ENCODE measurements around the gene SULT1A2.
"Not testable (repeated sequence)": the region's sequence is repeated elsewhere in the genome, so short reads cannot be mapped to it uniquely, and the experiment has no call there.

Gene SULT1A2

DNA sequence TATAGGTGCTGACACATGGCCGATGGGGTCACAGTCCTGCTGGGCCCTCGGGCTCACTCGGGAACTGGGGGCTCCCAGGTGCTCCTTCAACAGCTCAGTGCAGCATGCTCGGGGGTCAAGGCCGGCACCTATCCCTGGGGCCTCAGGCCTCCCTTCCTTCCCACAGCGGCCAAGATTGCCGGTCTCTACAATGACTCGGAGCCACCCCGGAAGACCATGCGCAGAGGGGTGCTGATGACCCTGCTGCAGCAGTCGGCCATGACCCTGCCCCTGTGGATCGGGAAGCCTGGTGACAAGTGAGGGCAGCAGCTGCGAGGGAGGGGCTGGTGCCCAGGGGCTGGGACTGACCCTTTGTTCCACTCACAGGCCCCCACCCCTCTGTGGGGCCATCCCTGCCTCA, 6.9 kb downstream of the SULT1A2 start:
- no peak for DNase-seq

DNA sequence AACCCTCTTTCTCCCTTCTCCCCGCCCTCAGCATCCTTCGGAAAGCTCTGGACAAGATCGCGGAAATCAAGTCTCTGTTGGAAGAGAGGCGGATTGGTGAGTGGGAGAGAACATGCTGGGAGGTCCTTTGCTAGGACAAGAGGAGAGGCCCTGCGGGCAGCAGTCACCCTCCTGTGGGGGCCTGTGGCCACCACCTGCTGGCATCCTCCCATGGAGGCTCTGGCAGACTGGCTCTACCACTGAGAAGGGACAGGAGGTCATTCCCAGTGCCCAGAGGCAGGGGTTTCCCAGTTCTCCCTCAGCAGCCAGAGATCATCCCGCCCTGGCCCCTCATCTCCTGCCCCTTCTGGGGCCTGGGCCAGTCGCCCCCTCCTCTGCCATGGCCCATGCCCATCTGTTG, 7.8 kb downstream of the SULT1A2 start:
- no peak for DNase-seq

DNA sequence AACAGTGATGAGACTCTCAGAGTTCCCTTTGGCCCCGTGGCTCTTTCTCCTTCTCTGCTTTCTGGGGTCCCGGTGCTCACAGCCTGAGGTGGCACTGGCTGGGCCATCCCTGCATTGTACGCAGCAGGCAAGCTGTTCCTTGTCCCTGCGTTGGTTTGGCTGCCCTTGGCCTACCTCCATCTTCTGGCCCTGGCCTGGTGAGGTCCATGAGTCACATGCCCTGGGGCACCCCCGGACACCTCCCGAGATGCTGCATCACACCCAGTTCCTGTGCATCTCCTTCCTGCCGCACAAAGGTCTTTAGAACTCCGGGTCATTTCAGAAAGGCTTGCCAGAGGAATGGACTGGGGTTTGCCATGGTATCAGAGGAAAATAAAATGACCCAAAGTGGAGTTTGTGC, 9.5 kb downstream of the SULT1A2 start:
- no peak for DNase-seq

DNA sequence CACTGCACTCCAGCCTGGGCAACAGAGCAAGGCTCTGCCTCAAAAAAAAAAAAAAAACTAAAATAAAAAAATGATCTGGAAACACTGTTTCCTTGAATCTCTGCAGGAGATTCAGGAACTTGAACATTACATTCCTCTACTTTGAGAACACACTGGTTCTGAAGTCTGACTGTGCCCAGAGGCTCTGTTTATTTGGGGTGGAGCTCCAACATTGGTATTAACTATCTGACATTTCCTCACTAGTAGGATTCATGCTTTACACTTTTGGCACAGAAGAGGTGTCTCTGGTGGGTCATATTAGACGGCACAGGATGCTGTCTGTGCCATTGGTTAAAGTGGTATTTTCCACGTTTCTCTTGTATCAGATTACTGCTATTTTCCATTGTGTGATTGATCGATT, 10.4 kb downstream of the SULT1A2 start:
- DNase-seq: no peak

DNA sequence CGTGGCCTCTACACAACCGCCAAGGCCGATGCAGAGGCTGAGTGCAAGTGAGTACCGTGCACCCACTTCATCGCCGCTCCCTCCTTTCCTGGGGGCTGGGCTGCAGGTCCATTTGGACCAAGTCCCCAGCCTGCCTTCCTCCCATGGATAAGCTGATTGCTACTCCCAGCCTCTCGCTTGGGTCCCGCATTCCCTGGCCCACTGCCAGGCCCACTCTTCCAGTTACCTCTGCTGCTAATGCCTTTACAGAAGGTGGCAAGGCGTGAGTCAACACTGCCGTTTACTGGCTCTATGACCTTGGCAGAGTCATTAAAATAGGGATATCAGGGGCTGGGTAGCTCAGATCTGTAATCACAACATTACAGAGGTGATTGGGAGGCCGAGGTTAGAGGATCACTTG, 11.2 kb downstream of the SULT1A2 start:
- no peak for DNase-seq

DNA sequence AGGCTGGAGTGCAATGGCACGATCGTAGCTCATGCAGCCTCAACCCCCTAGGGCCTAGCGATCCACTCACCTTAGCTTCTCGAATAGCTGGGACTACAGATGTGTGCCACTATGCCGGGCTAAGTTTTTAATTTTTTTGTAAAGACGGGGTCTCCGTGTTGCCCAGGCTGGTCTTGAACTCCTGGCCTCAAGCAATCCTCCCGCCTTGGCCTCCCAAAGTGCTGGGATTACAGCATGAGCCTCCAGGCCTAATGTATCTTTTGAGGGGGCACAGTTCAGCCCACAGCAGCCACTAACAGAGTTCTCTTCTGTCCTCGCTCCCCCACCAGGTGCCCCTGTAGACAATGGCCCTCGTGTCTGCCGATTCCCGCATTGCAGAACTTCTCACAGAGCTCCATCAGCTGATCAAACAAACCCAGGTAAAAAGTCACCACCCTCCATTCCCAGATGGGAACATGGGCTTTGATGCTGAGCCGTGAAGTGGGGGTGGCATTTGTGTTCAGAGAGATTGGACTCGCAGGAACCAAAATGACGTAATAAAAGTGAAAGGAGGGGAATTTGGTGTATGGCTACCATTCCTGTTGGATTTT, 16.0 kb downstream of the SULT1A2 start:
- DNase-seq: no peak

DNA sequence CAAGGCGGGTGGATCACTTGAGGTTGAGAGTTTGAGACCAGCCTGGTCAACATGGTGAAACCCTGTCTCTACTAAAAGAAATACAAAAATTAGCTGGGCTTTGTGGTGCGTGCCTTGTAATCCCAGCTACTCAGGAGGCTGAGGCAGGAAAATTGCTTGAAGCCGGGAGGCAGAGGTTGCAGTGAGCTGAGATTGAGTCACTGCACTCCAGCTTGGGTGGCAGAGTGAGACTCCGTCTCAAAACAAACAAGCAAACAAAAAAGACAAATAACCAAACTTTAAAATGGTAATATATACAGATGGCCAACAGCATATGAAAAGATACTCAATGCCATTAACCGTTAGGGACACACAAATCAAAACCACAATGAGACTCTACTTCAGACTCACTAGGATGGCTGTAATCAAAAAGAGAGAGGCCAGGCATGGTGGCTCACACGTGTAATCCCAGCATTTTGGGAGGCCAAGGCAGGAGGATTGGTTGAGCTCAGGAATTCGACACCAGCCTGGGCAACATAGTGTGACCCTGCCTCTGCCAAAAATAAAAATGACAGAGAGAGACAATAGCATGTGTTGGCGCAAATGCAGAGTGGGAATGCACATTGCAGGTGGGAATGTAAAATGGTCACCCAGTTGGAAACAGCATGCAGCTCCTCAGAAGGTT, 21.3 kb downstream of the SULT1A2 start:
- no peak for DNase-seq

DNA sequence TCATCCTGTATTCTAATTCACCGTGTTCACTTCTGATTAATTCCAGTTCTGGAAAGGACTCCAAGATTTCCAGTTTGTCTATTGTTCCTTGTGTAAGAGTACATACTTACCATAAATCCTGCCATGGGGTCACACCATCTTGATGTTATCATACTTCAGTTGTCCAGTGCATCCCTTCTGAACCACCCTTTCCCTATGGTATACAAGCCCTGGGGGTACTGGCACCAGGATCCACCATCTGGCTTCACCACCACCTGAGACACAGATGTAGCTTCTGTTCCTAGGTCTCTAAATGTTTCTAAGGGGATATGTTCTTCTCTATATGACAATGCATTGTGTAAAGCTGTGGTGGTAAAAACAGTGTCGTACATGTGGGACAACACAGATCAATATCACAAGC, 21.9 kb downstream of the SULT1A2 start:
- no peak for DNase-seq

DNA sequence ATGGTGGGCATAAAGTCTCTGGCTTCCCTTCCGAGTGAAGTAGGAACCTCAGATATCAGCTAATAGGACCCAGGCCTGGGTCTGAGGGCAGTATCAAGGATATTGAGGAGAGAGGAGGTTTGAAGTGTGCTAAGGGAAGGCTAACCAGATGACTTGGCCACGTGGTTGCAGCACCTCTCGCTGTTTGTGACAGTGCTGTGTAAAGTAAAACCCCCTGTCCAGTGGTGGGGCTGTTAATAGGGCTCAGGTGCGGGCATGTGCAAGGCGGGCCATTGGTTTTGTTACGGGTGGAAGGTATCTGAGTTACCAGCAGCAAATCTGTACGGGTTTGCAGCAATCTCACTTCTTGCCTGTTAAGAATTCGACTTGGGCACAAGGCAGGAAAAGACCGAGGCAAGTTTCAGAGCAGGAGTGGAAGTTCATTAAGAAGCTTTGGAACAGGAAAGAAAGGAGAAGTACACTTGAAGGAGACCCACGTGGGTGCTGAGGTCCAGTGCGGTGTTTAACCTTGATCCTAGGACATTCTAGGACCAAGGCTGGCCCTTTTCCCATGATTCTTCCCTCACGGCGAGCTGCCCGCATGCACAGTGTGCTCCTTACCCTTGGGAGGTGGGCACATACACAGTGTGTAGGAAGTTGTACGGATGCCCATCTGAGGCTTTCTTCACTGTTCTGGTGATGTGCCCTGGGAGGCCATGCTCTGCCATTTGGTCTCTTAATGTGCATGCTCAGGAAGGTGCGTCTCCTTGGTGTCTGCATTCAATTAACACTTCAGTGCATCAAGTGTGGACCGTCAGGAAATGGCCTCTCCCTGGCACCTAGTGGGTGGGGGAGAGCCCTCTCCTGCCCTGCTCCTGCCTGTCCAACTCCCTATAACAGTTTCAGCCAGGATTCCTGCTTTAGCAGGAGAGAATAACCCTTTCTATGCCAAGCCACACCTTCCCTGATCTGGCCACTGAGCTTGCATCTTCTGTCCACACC, 22.8 kb downstream of the SULT1A2 start:
- no peak for DNase-seq

DNA sequence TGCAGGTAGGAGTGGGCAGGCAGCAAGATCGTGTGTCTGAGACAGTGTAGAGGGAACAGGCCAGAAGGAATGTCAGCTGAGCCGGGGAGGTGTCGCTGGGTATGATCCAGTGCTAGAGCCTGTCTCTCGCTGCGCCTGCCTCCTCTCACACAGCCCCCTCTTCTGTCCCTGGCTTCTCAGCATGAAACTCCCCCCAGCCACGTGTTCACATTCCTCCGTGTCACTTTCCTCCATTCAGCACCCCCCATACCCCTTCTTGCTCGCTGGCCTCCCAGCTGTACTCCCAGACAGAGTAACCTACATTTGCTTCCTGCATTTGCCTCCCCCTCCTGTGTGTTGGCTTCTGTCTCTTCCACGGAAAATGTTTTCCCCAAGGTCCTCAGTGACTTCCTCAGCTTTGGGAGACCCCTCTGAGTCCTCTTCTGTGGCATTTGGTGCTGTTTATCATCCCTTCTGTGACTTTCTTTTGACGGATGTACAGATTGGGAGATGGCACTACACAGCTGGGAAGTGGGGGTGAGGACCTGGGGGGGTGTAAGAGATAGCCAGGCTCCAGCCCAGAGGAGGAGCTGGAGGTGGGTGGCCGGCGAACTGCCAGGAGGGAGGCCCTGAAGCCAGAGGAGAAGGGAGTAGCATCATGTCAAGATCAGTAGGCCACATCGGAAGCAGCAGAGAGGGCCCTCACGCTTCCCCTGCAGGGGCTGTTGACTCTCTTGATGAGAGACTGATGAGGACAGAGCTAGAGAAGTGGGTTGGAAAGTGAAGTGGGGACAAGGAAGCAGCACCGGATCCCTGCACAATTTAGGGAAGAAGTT, 23.9 kb downstream of the SULT1A2 start:
- no peak for DNase-seq

DNA sequence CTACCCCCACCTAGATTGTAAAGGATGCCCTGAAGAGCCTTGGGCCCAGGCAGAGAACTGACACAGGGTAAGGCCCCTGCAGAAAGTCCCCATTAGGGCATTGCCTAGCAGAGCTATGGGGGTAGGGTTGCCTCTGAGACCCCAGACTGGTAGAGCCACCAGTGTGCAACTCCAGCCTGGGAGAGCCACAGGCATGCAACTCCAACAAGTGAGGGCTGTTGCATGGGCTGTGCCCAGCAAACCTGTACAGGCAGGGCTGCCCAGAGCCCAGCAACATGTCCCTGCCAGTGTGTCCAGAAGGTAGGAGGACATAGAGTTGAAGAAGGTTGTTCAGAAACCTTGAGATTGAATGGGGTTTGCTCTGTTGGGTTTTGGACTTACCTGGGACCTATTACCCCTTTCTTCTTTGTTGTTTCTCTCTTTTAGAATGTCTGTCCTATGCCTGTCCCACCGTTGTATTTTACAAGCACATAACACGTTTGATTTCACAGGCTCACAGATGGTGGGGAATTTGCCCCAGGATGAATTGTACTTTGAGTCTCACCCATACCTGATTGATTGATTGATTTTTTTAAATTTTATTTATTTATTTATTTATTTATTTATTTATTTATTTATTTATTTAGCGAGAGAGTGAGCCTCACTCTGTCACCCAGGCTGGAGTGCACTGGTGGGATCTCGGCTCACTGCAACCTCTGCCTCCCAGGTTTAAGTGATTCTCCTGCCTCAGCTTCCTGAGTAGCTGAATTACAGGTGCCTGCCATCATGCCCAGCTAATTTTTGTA, 26.7 kb downstream of the SULT1A2 start:
- no peak for DNase-seq

DNA sequence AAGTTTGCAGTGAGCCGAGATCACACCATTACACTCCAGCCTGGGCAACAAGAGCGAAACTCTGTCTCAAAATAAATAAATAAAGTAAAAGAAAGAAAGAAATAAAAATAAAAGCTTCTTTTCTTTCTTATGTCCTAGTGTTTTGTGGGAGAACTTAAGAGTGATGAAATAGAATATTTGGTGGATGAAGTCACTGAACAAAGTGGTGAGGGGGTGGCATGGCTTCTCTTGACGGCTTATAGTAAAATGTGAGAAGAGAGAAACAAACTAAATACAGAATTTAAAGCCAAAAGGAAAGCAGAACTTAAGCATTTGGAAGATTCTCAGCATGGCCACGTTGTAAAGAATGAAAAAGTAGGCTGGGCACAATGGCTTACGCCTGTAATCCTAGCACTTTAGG, 27.8 kb downstream of the SULT1A2 start:
- DNase-seq: no peak

DNA sequence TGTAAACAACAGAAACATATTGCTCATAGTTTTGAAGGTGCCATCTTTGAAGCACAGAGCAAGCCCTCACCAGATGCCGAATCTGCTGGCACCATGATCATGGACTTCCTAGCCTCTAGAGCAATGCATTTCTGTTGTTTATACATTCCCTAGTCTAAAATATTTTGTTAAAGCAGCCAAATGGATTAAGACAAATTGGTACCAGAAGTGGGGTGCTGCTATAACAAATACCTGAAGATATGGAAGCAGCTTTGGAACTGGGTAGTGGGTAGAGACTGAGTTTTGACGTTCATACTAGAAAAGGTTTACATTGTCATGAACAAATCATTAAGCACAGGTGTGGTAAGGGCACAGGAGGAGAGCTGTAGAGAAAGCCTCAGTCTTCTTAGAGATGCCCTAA, 29.6 kb downstream of the SULT1A2 start:
- DNase-seq: no peak

DNA sequence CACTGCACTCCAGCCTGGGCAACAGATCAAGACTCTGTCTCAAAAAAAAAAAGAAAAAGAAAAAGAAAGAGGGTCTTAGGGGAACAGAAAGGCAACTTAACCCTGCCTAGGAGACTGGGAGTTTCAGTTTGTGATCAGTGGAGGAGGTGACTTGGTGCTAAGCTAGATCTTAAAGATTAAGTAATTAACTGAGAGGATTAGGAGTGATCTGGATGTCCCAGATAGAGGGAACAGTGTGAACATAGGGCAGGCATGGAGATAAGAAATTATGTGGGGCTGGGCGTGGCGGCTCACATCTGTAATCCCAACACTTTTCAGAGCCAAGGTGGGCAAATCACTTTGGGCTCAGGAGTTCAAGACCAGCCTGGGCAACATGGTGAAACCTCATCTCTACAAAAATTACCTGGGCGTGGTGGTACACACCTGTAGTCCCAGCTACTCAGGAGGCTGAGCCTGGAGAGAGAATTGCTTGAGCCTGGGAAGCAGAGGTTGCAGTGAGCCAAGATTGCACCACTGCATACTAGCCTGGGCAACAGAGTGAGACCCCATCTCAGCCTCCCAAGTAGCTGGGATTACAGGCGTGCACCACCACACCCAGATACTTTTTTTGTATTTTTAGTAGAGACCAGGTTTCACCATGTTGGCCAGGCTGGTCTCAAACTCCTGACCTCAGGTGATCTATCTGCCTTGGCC, 30.5 kb downstream of the SULT1A2 start:
- DNase-seq: not testable (repeated sequence)

DNA sequence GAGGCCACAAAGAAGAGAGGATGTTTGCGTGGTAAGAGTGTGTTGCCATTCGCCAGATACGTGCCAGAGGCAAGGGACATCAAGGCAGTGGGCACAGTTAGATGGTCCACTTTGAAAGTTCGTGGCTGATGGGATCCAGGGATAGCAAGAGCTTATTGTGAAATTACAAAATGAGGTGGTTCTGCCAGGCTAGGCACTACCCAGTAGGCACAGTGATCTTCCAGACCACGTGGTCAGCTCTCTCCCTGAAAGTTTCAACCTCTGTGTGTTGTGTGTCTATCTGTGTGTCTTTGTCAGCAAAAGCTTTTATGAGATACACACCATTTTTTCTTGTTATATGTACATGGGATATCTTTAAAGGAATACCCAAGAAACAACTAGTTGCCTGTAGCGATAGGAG, 33.6 kb downstream of the SULT1A2 start:
- no peak for DNase-seq

DNA sequence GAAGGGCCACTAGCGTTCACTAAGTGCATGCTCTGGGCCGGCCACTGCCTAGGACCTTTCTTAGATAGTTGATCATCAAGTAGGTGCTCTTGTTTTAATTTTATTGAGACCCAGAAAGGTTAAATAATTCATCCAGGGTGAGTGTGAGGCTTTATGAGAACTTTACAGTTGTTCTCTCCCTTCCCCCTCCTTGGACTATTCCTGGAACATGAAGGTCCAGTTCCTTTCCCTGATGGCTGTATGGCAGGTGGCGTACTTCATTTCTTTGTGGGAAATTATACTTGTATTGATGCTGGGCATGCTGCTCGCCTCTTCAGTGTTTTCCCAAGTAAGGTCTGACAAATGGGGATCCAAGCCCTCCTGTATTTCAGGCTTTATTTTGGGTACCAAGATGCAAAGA, 34.7 kb downstream of the SULT1A2 start:
- DNase-seq: no peak

DNA sequence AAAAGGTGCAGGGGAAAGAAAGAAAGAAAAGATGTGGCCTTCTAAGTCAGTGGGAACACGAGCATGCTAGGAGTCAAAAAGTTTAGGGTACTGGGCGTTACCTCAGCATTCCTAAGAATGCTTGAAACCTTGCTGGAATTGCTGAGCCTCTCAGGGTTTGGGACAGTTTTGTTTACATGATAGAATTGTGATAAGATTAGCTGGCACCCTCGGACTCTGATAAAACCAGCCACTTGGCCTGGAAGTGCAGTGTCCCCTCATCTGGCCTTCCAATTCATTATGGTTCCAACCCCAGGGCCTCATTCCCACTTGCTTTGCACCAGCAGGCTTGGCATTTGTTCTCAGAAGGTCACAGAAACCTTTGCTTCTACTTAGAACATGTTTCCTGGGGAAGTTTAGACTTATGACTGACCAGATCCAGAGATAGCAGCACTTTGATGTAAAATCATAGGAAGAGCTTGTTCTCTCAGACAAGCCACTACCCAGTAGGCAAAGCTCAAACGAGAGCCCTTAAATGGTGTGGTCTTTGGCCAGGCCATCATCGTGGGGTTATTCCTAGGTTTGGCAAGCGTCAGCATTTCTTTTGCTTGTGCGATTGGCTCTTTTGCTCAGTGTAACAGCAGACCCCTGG, 35.2 kb downstream of the SULT1A2 start:
- DNase-seq: no peak

DNA sequence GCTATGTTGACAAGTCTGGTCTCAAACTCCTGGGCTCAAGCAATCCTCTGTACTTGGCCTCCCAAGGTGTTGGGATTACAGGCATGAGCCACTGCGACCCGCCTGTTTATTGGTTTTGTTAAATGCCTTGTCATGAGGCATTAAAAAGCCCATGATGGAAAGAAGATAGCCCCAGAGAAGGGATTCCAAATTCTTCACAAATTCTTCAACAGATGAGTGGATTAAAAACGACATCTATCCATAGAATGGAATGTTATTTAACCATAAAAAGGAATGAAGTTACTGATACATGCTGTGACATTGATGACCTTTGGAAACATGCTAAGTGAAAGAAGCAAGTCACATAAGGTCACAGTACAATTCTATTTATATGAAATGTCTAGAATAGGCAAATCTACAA, 38.4 kb downstream of the SULT1A2 start:
- no peak for DNase-seq

DNA sequence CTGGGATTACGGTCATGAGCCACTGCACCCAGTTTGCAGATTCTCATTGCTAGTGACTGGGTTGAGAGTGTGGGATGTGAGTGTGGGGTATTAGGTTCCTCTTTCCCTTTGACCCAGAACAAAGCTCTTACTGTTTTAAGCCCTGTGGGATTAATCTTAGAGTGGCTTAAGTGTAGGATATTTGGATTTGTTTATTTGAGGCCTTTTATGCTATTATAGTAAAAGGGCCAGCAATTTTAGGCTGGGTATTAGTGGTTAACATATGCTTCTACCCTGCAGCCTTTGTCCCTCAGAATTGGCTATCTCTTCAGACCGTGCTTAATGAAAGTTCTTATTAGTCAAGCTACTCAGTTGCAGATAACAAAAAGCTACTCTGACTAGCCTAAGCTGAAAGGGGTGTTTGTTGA, 39.9 kb downstream of the SULT1A2 start:
- no peak for DNase-seq

DNA sequence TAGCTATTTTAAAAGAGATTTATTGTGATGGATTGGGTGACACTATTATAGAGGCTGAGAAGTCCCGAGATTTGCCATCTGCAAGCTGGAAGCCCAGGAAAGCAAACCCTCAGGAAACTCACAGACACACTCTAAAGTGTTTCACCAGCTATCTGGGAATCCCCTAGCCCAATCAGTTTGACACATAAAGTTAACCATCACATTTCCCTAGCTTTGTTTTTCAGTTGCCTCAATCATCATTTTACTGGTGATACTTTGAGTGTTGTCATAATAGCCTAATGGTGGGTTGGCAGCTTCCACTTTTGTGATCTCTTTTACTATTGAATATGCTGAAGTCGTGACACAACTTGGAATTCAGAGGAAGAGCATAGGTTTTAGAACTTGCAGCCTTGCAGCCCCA, 41.3 kb downstream of the SULT1A2 start:
- DNase-seq: no peak

Measured in T-helper 9 cell (primary cell).